DOHH2 (cell line): ENCODE results near the gene LARGE1.

ENCODE experiments used
- EZH2phosphoT487 ChIP-seq: fragments of 200-600 bp; sonication (generic); IDR thresholded peaks from 2 replicates; pipeline ENCODE4 v1.6.1; 2017; ENCODE audit warnings: borderline replicate concordance, mild to moderate bottlenecking, antibody characterized with exemption, low read length, moderate library complexity, mixed read lengths
- TF ChIP-seq, protein P1 (sequence below): fragments of 200-600 bp; sonication (generic); IDR thresholded peaks from one replicate; pipeline ENCODE4 v1.5.1; 2014; ENCODE audit warnings: antibody characterized with exemption, mild to moderate bottlenecking, low read depth, low read length; ENCODE audit not compliant: poor library complexity, severe bottlenecking

DNA sequence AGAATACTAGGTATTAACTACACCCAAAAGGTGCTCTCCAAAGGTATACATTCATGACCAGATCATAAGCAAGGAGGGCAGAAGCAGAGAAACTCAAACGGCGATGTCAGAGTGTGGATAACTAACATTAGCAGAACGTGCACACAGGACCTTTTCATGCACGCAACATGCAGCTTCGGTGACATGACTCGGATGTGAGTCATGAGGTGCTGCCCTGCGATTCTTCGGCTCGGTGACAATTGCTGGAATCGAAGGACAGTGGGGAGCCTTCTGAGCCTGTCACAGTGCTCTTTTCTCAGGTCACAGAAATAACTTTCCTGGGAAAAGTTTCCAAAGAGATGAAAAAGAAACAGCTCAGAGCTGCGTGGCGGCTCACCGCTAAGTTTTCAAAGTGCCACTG is 443.6 kb downstream of the LARGE1 start:
- TF ChIP-seq, protein P1, sequence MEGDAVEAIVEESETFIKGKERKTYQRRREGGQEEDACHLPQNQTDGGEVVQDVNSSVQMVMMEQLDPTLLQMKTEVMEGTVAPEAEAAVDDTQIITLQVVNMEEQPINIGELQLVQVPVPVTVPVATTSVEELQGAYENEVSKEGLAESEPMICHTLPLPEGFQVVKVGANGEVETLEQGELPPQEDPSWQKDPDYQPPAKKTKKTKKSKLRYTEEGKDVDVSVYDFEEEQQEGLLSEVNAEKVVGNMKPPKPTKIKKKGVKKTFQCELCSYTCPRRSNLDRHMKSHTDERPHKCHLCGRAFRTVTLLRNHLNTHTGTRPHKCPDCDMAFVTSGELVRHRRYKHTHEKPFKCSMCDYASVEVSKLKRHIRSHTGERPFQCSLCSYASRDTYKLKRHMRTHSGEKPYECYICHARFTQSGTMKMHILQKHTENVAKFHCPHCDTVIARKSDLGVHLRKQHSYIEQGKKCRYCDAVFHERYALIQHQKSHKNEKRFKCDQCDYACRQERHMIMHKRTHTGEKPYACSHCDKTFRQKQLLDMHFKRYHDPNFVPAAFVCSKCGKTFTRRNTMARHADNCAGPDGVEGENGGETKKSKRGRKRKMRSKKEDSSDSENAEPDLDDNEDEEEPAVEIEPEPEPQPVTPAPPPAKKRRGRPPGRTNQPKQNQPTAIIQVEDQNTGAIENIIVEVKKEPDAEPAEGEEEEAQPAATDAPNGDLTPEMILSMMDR: no peak
- TF ChIP-seq EZH2phosphoT487: no peak
